ENCODE results near the gene KBTBD13. TPM values are rescaled to one million over a fixed set of nuclear protein-coding genes. Genes with fewer than 3 reads are reported as not detected.
"Not testable (repeated sequence)": the region's sequence is repeated elsewhere in the genome, so short reads cannot be mapped to it uniquely, and the experiment has no call there.

Gene KBTBD13
- total RNA-seq, 1 donor from 2014 or later, result not detected

DNA sequence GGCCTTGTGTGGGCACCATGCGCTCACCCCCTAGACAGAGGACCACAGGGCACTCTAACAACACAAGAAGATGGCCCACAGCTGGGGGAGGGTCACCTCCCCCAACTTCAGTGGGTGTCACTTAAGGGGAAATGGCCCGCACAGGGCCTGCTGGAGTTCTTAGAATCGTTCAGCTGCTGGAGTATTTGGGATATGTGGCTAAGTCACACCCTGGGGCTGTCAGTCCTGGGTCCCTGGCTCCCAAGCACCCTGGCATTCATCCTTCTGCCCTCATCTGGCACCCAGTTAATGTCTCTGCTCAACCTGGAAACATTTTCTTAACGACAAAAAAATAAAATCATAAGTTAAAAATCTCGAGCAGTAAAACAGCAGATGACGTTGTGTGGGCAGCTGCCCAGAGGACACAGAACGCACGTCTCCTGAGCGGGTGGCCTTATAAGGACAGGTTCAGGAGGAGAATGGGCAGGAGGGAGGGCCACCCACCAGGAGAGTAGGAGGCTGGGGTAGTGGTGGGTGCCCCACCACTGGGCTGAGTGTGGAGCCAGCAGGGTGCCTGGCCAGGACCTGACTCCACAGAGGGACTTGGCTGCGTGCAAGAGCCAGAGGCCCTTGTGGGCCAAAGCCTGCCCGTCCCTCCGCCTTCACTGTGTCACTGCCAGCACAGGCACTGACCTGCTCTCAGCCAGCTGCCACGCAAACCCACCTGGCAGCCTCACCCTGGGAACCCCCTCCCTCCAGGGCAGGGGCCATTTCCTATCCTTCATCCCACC is 11.5 kb downstream of the KBTBD13 start:
- no peaks in the 10 kb centered on the region for H3K27me3 ChIP-seq (ENCODE audit: control insufficient read depth, insufficient read depth, low read length)
- DNase-seq (ENCODE audit: low read depth) (peak; percentile 51), FAIRE-seq (no peak)

DNA sequence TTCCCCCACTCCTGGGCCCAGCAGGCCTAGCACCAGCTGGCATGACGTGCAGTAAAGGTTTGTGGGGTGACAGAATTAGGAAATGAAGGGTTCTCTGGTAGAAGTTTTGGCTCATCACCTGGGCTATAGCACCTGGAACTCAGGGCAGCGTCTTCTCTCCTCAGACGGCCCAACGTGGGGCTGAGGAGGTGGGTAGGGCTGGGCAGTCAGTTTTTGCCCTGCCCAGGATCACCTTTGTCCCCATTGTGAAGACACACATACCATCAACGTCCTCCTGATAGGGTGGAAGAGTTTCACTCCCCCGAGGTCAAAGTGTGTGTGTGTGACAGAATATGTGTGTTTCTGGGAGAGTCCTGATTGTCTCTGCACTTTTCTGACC is 12.1 kb downstream of the KBTBD13 start:
- TF ChIP-seq CTCF (IDR thresholded peaks at IDR 0.05; ENCODE audit: insufficient read depth, low read length, severe bottlenecking), result no peak

More for the DNA sequence above, 11.5 kb downstream of the KBTBD13 start:
- TF ChIP-seq CTCF (IDR thresholded peaks at IDR 0.05; ENCODE audit: insufficient read depth, low read length, severe bottlenecking), result no peak
- no peaks in the 10 kb centered on the region for H3K36me3 ChIP-seq (ENCODE audit: control insufficient read depth, insufficient read depth, low read length)
- H3K4me3 ChIP-seq (ENCODE audit: low read depth, low read length), result no peak overlapping the region

GRCh38 chr15:65089206-65089824 is 12.8 kb downstream of the KBTBD13 start:
- no peak for DNase-seq (ENCODE audit: low read depth)
- Histone ChIP-seq H3K27me3 (ENCODE audit: control insufficient read depth, insufficient read depth, low read length) (no peaks in the 10 kb centered on the region), H3K4me3 (ENCODE audit: low read depth, low read length) (no peak overlapping the region), H3K36me3 (ENCODE audit: control insufficient read depth, insufficient read depth, low read length) (no peaks in the 10 kb centered on the region)
- TF ChIP-seq CTCF (IDR thresholded peaks at IDR 0.05; ENCODE audit: insufficient read depth, low read length, severe bottlenecking), result no peak
- FAIRE-seq, result no peak

More for the DNA sequence above, 12.1 kb downstream of the KBTBD13 start:
- DNase-seq (ENCODE audit: low read depth), result no peak
- Histone ChIP-seq H3K27me3 (ENCODE audit: control insufficient read depth, insufficient read depth, low read length) (no peaks in the 10 kb centered on the region), H3K4me3 (ENCODE audit: low read depth, low read length) (no peak overlapping the region), H3K36me3 (ENCODE audit: control insufficient read depth, insufficient read depth, low read length) (no peaks in the 10 kb centered on the region)
- FAIRE-seq, result no peak

DNA sequence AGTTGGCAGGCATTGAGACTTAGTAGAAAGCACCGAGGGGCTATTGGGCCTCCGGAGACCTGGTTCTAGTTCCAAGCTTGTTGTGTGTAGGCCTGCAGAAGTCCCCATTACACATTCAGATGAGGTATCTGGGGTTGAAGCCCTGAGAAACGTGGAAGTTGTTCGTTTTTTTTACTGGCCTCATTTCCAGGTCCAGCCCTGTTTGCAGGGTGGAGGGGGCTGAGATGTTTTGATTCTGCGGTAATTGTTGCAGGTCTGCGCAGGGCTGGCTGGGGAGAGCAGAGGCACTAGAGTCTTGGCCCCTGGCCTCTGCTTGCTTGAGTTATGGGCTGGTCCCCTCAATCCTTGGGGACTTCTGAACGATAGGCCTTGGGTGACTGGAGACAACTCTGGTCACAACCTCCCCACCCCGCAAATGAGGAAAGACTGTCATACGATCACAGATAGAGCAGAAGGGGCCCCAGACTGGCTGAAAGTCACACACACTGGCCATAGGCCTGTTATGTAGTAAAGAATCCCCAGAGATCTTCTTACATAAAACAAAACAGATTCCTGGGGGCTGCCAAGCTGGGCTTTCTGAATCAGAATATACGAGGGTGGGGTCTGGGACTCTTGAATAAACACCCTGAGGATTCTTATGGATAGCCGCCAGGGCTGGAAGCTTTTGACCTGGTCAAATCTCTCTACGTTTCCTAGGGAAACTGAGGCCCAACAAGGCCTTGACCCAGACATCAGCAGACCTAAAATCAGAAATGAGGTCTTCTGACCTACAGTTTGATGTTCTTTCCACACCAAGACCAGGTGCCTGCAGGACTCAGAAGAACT is 15.6 kb downstream of the KBTBD13 start:
- Histone ChIP-seq H3K36me3 (ENCODE audit: control insufficient read depth, insufficient read depth, low read length) (no peaks in the 10 kb centered on the region), H3K27me3 (ENCODE audit: control insufficient read depth, insufficient read depth, low read length) (no peaks in the 10 kb centered on the region), H3K4me3 (ENCODE audit: low read depth, low read length) (no peak overlapping the region)
- FAIRE-seq (no peak), DNase-seq (ENCODE audit: low read depth) (no peak)
- no peak for TF ChIP-seq CTCF (IDR thresholded peaks at IDR 0.05; ENCODE audit: insufficient read depth, low read length, severe bottlenecking)

DNA sequence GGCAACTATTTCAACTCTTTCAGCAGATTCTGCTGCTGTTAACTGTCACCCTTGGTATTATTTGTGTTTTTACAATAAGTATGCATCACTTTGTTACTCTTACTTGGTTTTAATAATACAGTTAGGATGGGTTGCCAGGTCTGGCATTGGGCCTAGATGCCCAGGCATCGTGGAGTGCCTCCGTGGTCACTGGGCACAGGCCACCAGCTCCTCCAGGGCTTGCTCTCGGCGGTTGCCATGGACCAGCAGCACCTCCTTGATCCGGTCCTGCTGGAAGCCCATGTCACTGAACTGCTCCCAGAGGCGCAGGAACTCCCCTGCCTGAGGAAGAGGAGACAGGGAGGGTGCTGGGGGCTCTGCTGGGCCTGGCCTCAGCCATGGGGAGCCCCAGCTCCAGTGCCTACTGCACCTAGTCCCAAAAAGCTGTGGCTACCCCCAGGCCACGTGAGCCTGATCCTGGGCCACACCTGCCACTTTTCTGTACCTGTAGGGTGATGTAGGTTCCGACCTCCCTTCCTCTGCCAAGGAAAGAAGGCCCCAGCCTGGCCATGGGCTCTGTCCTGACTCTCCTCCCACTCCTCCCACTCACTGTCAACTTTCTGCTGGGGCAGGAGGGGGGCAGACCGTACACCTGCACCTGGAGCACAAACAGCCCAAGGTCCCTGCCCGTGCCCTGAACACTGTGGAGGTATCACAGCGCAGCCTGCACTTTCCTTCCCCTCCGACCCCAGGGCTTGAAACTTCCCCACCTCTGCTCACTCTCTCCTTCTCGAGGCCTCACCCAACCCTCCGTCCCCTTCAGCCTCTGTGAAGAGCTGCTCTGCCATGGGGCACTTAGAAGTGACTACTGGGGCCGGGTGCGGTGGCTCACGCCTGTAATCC is 16.6 kb downstream of the KBTBD13 start:
- FAIRE-seq (no peak), DNase-seq (ENCODE audit: low read depth) (no peak)
- TF ChIP-seq CTCF (IDR thresholded peaks at IDR 0.05; ENCODE audit: insufficient read depth, low read length, severe bottlenecking), result no peak
- Histone ChIP-seq H3K4me3 (ENCODE audit: low read depth, low read length) (no peak overlapping the region), H3K36me3 (ENCODE audit: control insufficient read depth, insufficient read depth, low read length) (no peaks in the 10 kb centered on the region), H3K27me3 (ENCODE audit: control insufficient read depth, insufficient read depth, low read length) (no peaks in the 10 kb centered on the region)

DNA sequence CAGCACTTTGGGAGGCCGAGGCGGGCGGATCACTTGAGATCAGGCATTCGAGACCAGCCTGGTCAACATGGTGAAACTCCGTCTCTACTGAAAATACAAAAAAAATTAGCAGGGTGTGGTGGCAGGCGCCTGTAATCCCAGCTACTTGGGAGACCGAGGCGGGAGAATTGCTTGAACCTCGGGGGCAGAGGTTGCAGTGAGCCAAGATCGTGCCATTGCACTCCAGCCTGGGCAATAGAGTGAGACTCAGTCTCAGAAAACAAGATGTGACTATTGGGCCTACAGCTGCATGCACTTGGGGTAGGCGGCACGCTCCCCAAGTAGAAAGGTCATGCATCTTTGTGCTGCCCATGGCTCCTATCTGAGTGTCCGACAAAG is 17.2 kb downstream of the KBTBD13 start:
- H3K36me3 ChIP-seq (ENCODE audit: control insufficient read depth, insufficient read depth, low read length); H3K4me3 ChIP-seq (ENCODE audit: low read depth, low read length); FAIRE-seq; H3K27me3 ChIP-seq (ENCODE audit: control insufficient read depth, insufficient read depth, low read length); DNase-seq (ENCODE audit: low read depth): not testable (repeated sequence)

All from bronchial epithelial cell (primary cell).